ENCODE results near the gene BTBD9.

BTBD9 gene

DNA sequence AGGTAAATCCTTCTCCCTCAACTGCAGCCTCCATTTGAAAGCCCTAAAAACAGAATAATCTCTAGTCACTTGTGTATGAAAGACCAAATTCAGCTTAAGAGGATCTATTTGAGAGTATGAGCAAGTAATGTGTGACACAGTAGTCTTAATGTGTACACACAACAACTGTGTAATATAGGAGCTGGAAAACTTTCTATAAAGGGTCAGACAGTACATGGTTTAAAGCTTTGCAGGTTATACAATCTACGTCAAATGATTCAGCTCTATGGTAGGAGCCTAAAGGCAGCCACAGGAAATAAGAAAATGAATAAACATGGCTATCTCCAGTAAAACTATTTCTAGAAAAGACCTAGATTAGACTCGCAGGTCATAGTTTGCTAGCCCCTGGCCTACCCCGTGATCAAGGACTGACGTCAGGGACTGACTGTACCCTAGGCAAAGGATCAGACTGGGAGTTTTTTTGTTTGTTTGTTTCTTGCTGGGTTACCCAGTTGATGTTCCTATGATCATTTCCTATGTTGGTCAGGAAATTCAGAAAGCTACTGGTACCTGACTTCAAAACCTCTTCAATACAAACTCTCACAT lies 39.7 kb downstream of the BTBD9 start:
- TF ChIP-seq, protein P1, sequence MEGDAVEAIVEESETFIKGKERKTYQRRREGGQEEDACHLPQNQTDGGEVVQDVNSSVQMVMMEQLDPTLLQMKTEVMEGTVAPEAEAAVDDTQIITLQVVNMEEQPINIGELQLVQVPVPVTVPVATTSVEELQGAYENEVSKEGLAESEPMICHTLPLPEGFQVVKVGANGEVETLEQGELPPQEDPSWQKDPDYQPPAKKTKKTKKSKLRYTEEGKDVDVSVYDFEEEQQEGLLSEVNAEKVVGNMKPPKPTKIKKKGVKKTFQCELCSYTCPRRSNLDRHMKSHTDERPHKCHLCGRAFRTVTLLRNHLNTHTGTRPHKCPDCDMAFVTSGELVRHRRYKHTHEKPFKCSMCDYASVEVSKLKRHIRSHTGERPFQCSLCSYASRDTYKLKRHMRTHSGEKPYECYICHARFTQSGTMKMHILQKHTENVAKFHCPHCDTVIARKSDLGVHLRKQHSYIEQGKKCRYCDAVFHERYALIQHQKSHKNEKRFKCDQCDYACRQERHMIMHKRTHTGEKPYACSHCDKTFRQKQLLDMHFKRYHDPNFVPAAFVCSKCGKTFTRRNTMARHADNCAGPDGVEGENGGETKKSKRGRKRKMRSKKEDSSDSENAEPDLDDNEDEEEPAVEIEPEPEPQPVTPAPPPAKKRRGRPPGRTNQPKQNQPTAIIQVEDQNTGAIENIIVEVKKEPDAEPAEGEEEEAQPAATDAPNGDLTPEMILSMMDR (conservative IDR thresholded peaks at IDR 0.05; ENCODE audit: low read depth, low read length) = no peak
- no peak for DNase-seq (ENCODE audit: low read depth)
- H3K4me3 ChIP-seq (ENCODE audit: low read length) = no peak overlapping the region

DNA sequence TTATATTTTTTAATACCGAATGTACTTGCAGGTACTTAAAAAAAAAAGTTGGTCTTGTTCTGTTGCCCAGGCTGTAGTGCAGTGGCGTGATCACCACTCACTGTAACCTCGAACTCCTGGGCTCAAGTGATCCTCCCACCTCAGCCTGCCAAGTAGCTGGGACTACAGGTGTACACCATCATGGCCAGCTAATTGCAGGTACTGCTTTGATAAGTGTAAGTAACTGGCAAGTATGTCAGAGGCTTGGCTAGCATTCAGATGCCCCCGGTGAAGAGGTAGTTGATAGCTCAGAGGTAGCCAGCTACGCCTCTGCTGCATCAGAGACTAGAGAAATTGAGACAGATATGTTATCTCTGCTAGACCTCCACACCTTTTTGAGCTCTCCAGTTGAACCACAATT lies 40.5 kb downstream of the BTBD9 start:
- TF ChIP-seq, protein P1 (conservative IDR thresholded peaks at IDR 0.05; ENCODE audit: low read depth, low read length) = no peak
- no peak overlapping the region for H3K4me3 ChIP-seq (ENCODE audit: low read length)
- DNase-seq (ENCODE audit: low read depth) = no peak

DNA sequence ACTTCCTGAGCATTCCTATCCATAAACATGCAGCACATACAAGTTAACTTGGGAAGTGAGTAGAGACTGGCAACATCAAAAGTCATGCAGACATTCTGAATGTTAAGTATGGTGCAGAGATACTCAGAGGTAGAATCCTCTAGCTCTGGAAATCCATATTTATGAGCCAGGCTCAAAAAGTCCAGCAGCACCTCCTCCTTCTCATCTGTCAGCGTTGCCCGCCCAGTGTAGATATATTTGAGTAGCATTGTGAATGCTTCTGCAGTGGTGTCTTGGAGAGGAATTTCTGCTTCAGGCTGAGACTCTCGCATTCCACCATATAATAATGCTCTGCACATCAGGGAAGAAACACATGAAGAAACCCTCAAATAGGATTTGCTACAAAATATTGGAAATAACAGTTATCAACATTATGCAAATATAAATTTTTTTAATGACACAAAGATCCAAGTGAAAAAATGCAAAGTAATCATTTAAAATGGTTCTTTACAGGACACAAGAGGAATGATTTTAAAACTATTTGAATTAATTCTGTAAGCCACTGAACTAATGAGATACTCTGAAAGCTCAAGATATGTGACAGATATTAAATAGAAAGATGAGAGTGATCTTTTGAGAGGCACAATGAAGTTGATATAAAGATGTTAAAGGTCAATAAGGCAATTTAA lies 45.6 kb downstream of the BTBD9 start:
- H3K4me3 ChIP-seq (ENCODE audit: low read length) = no peak overlapping the region
- DNase-seq (ENCODE audit: low read depth) = no peak
- TF ChIP-seq, protein P1 (conservative IDR thresholded peaks at IDR 0.05; ENCODE audit: low read depth, low read length) = no peak

DNA sequence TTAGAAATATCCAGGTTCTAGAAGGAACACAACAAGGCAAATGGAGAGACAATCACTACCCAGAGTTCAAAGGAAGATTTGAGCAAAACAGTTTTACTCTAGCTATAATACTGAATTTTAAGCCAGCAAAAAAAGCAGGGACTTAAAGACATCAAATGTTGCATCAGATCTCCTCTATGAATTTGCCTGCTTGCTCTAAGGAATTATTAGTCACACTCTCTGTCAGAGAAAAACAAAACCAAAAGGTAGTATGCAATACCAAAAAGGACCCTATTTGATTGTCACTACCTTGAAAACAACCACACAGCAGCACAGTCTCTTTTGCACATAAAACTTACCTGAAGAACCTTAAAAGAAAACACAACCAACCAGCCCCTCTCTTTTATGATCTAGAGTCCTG lies 46.3 kb downstream of the BTBD9 start:
- DNase-seq (ENCODE audit: low read depth) = no peak
- TF ChIP-seq, protein P1 (conservative IDR thresholded peaks at IDR 0.05; ENCODE audit: low read depth, low read length) = no peak
- H3K4me3 ChIP-seq (ENCODE audit: low read length) = no peak overlapping the region

DNA sequence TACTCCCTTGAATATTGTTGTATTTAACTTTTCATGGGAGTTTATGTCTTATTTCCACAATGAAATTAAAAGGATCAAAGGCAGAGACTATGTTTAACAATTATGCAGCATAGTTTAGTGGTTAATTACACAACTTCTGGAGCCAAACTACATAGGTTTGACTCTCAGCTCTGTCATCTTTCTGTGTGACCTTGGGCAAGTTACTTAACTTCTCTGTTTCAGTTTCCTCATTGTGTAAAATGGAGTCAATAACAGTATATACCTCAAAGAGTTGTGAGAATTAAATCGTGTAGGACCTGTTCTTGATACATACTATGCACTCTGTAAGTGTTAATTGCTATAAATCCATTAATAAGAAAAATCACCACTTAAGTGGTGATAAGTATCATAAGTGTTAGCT lies 48.3 kb downstream of the BTBD9 start:
- DNase-seq (ENCODE audit: low read depth) = no peak
- H3K4me3 ChIP-seq (ENCODE audit: low read length) = no peak overlapping the region
- TF ChIP-seq, protein P1 (conservative IDR thresholded peaks at IDR 0.05; ENCODE audit: low read depth, low read length) = no peak

DNA sequence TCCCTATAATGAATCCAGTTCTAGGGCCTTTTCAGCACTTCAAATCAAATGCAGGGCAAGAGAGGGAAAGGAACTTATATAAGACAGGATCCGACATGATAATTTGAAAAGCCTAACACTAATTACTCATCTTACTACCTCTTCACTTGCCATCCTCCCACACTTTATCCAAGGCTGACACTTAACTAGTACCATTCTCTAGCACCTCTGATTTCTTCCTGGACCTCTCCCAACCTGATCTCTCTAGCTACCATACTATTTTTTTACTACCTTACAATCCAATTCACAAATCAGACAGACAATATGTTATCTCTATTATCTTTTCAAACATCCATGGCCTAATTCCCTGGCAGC lies 50.4 kb downstream of the BTBD9 start:
- no peak overlapping the region for H3K4me3 ChIP-seq (ENCODE audit: low read length)
- TF ChIP-seq, protein P1 (conservative IDR thresholded peaks at IDR 0.05; ENCODE audit: low read depth, low read length) = no peak
- no peak for DNase-seq (ENCODE audit: low read depth)

Data from retinal pigment epithelial cell (primary cell).